IMR-90 (cell line): ENCODE results near the gene HAUS7. TPM values are rescaled to one million over a fixed set of nuclear protein-coding genes. Genes with fewer than 3 reads are reported as not detected.

Experiments
- ATAC-seq: fragments of 200-7000 bp; cut with Tn5 transposase; 2 replicates; pipeline ENCODE4 v1.9.1; 2020; ENCODE audit warnings: low read depth, mild to moderate bottlenecking, moderate library complexity
- BruUV-seq: library from RNA; stranded (reverse); fragments of 400-500 nt; replicated peaks from 2 replicates; lab custom pipeline; 2021; lab: Mats Ljungman, UMichigan
- CTCF ChIA-PET: fragments of 300-600 bp; formaldehyde crosslinking; extraction: SDS; loops from one replicate; lab custom pipeline; 2021; ENCODE audit warnings: antibody characterized with exemption; lab: Yijun Ruan, JAX
- POLR2A ChIA-PET: fragments of 300-600 bp; sonication (Branson Sonifier 250); formaldehyde crosslinking; loops from one replicate; lab custom pipeline; 2022; ENCODE audit warnings: antibody characterized with exemption; ENCODE audit not compliant: unreplicated experiment; lab: Charles Lee
- DNase-seq: peaks from one replicate; pipeline ENCODE4 v3.0.0; 2013
- H2AFZ ChIP-seq: replicated peaks from 2 replicates; pipeline ENCODE3; 2013; ENCODE audit warnings: low read length, mild to moderate bottlenecking; ENCODE audit not compliant: poor library complexity
- H2AK5ac ChIP-seq: 2 replicates; pipeline ENCODE4 v1.6.1; 2013; ENCODE audit warnings: low read depth, low read length, inconsistent platforms
- H2AK9ac ChIP-seq: replicated peaks from 2 replicates; pipeline ENCODE3; 2013; ENCODE audit warnings: mild to moderate bottlenecking, low read depth, low read length, moderate library complexity; ENCODE audit not compliant: poor library complexity
- H2BK120ac ChIP-seq: 2 replicates; pipeline ENCODE4 v1.6.1; 2013; ENCODE audit warnings: low read depth, low read length, inconsistent platforms
- H2BK15ac ChIP-seq: 3 replicates; pipeline ENCODE4 v1.6.1; 2013; ENCODE audit warnings: low read depth, low read length, inconsistent platforms
- H2BK20ac ChIP-seq: 2 replicates; pipeline ENCODE4 v1.6.1; 2013; ENCODE audit warnings: low read depth, mild to moderate bottlenecking, inconsistent platforms, low read length, moderate library complexity
- H2BK5ac ChIP-seq: 2 replicates; pipeline ENCODE4 v1.6.1; 2013; ENCODE audit warnings: mild to moderate bottlenecking, low read depth, low read length, inconsistent platforms; ENCODE audit not compliant: poor library complexity, severe bottlenecking
- H3K14ac ChIP-seq: replicated peaks from 2 replicates; pipeline ENCODE4 v1.6.1; 2013; ENCODE audit warnings: low read depth, low read length, inconsistent platforms
- H3K18ac ChIP-seq: 2 replicates; pipeline ENCODE4 v1.6.1; 2013; ENCODE audit warnings: low read depth, low read length, control low read depth
- H3K23ac ChIP-seq: 2 replicates; pipeline ENCODE4 v1.6.1; 2013; ENCODE audit warnings: low read depth, low read length, inconsistent platforms
- H3K27ac ChIP-seq: 2 replicates; pipeline ENCODE4 v1.5.1; 2013; ENCODE audit warnings: mild to moderate bottlenecking, control low read depth, low read length; ENCODE audit not compliant: insufficient read depth
- H3K27me3 ChIP-seq: 2 replicates; pipeline ENCODE4 v1.6.1; 2013; ENCODE audit warnings: low read length; ENCODE audit not compliant: control insufficient read depth, insufficient read depth
- H3K36me3 ChIP-seq: 2 replicates; pipeline ENCODE4 v1.6.1; 2013; ENCODE audit warnings: low read length, mixed read lengths; ENCODE audit not compliant: control insufficient read depth, insufficient read depth
- H3K4ac ChIP-seq: 2 replicates; pipeline ENCODE4 v1.6.1; 2013; ENCODE audit warnings: low read depth, low read length, inconsistent platforms
- H3K4me1 ChIP-seq: 2 replicates; pipeline ENCODE4 v1.6.1; 2013; ENCODE audit warnings: low read length, mixed read lengths; ENCODE audit not compliant: control insufficient read depth, insufficient read depth
- H3K4me2 ChIP-seq: 2 replicates; pipeline ENCODE4 v1.6.1; 2013; ENCODE audit warnings: low read depth, mild to moderate bottlenecking, control low read depth, low read length, moderate library complexity
- H3K4me3 ChIP-seq: 2 replicates; pipeline ENCODE4 v1.5.1; 2013; ENCODE audit warnings: low read depth, mild to moderate bottlenecking, control low read depth, low read length, moderate library complexity; ENCODE audit not compliant: insufficient read depth
- H3K56ac ChIP-seq: 2 replicates; pipeline ENCODE4 v1.6.1; 2013; ENCODE audit warnings: low read length, inconsistent platforms; ENCODE audit not compliant: insufficient read depth; ENCODE audit errors: extremely low read depth
- H3K79me1 ChIP-seq, 2 experiments: 2 replicates each; pipeline ENCODE4 v1.6.1; 2013; ENCODE audit warnings: low read length in 2 of 2, inconsistent platforms in 1 of 2, low read depth in 1 of 2
- H3K9ac ChIP-seq: 2 replicates; pipeline ENCODE4 v1.6.1; 2013; ENCODE audit warnings: low read depth, low read length, control low read depth
- H3K9me1 ChIP-seq: 2 replicates; pipeline ENCODE4 v1.6.1; 2013; ENCODE audit warnings: low read length, inconsistent platforms; ENCODE audit not compliant: insufficient read depth
- H3K9me3 ChIP-seq: 2 replicates; pipeline ENCODE4 v1.6.1; 2013; ENCODE audit warnings: low read length; ENCODE audit not compliant: control insufficient read depth, insufficient read depth
- H4K20me1 ChIP-seq: 2 replicates; pipeline ENCODE4 v1.6.1; 2013; ENCODE audit warnings: low read length, inconsistent platforms; ENCODE audit not compliant: insufficient read depth
- H4K5ac ChIP-seq: 2 replicates; pipeline ENCODE4 v1.6.1; 2013; ENCODE audit warnings: mild to moderate bottlenecking, low read depth, low read length, control low read depth
- H4K8ac ChIP-seq, 2 experiments: 2 replicates each; pipeline ENCODE4 v1.6.1; 2013; ENCODE audit warnings: low read depth in 2 of 2, low read length in 2 of 2, control low read depth in 1 of 2, inconsistent platforms in 1 of 2
- H4K91ac ChIP-seq: 2 replicates; pipeline ENCODE4 v1.6.1; 2013; ENCODE audit warnings: low read depth, low read length, inconsistent platforms; ENCODE audit not compliant: insufficient read depth
- CTCF ChIP-seq: conservative IDR thresholded peaks from 2 replicates; pipeline ENCODE4 v1.5.1; 2012; ENCODE audit warnings: mild to moderate bottlenecking, low read depth, low read length, improper control_type of control experiment
- ELK1 ChIP-seq: fragments of 150-350 bp; IDR thresholded peaks from 2 replicates; pipeline ENCODE4 v1.6.1; 2016; ENCODE audit warnings: low read depth, mild to moderate bottlenecking, low read length, moderate library complexity, borderline replicate concordance
- FOS ChIP-seq: fragments of 150-350 bp; IDR thresholded peaks from 2 replicates; pipeline ENCODE4 v1.6.1; 2016; ENCODE audit warnings: low read depth, low read length
- NFE2L2 ChIP-seq: fragments of 150-350 bp; IDR thresholded peaks from 2 replicates; pipeline ENCODE4 v1.6.1; 2016; ENCODE audit warnings: low read depth, mild to moderate bottlenecking, low read length
- RCOR1 ChIP-seq: IDR thresholded peaks from 2 replicates; pipeline ENCODE4 v1.6.1; 2012; ENCODE audit warnings: mild to moderate bottlenecking, low read length, improper control_type of control experiment; ENCODE audit not compliant: insufficient replicate concordance
- RFX5 ChIP-seq: IDR thresholded peaks from 2 replicates; pipeline ENCODE4 v1.8.0; 2012; ENCODE audit warnings: low read depth, mild to moderate bottlenecking, low read length, moderate library complexity
- SMC3 ChIP-seq: fragments of 150-350 bp; IDR thresholded peaks from 2 replicates; pipeline ENCODE4 v1.6.1; 2016; ENCODE audit warnings: low read depth, mild to moderate bottlenecking, antibody characterized with exemption, low read length, moderate library complexity
- USF2 ChIP-seq: fragments of 150-350 bp; IDR thresholded peaks from 2 replicates; pipeline ENCODE4 v1.6.1; 2017; ENCODE audit warnings: mild to moderate bottlenecking, antibody characterized with exemption, low read length, low read depth
- WGBS, 2 experiments: methylation state at CpG; one replicate each; pipeline versions ENCODE4 v1.1.5 to v1.1.7; 2013; ENCODE audit warnings: missing lambda C conversion rate in 2 of 2; ENCODE audit not compliant: insufficient read length in 1 of 2; ENCODE audit errors: extremely low coverage in 2 of 2; 5-methylcytosine and 5-hydroxymethylcytosine counted together
- dilution Hi-C: fragments of 300-500 bp; cut with HindIII; formaldehyde crosslinking; loops from one replicate; pipeline ENCODE4 v1.14.3; 2018; ENCODE audit warnings: low sequenced_read_pairs; ENCODE audit not compliant: unreplicated experiment
- in situ Hi-C: fragments of 300-500 bp; cut with MboI; formaldehyde crosslinking; loops from 3 replicates; pipeline ENCODE4 v1.14.3; 2019; ENCODE audit warnings: low sequenced_read_pairs, inconsistent platforms, mixed read lengths
- intact Hi-C: fragments of 100-400 bp; cut with micrococcal nuclease; formaldehyde crosslinking; loops from 2 replicates; pipeline ENCODE4 v1.10.0; 2022
- polyA plus RNA-seq, 3 experiments: library from polyadenylated mRNA; depleted of rRNA; stranded (reverse); fragments of >200 nt; gene quantifications; 2 replicates each; pipeline ENCODE4 v1.2.3, GENCODE V29; 2012; ENCODE audit warnings: low replicate concordance in 1 of 3
- total RNA-seq: library from RNA; depleted of rRNA; stranded (reverse); fragments of >200 nt; gene quantifications from 2 replicates; pipeline ENCODE4 v1.2.3, GENCODE V29; 2012

HAUS7 gene
- total and polyA plus RNA-seq, 2 of the 4 experiments (the other 2 are of a cell fraction), result 10.8 to 25.9 TPM

GRCh38 chrX:153457136-153457825, 13.1 kb downstream of the HAUS7 start:
- intact Hi-C loops, result no loop called here
- no peak overlapping the region for H2BK120ac ChIP-seq
- in situ Hi-C loops, result loop anchor here (25.0 kb wide), 1 partner anchor 420 kb away; no protein-coding TSS in a partner anchor
- no peak overlapping the region for H4K5ac ChIP-seq
- no peak overlapping the region for H3K4me3 ChIP-seq
- H3K27me3 ChIP-seq, result no peaks in the 10 kb centered on the region
- H4K8ac ChIP-seq, result no peak overlapping the region
- BruUV-seq, result no TSS peak
- WGBS, 2 experiments, result 94% methylated on average over 3 of the region's 18 CpGs; no CpG with 5 or more reads in 1 of the 2 experiments
- dilution Hi-C loops, result no loop called here
- ATAC-seq (no peak), DNase-seq (no peak)
- H3K9me3 ChIP-seq, result no peaks in the 10 kb centered on the region; the same call in 1 of the 2 replicates
- no peak overlapping the region for H2BK5ac ChIP-seq
- H3K36me3 ChIP-seq, result 0 out of 2 replicates have a peak, but pooled peaks cover 2% of the 10 kb centered on the region
- H2AK9ac ChIP-seq, result no peak overlapping the region
- TF ChIP-seq RCOR1, result no peak
- TF ChIP-seq CTCF, result no peak
- TF ChIP-seq FOS, result no peak
- TF ChIP-seq SMC3, result no peak
- TF ChIP-seq ELK1, result no peak
- no peak for TF ChIP-seq RFX5
- no peak for TF ChIP-seq NFE2L2
- no peak for TF ChIP-seq USF2
- no peak overlapping the region for H3K18ac ChIP-seq
- POLR2A ChIA-PET, result no interaction called here
- no peaks in the 10 kb centered on the region for H4K20me1 ChIP-seq
- H3K27ac ChIP-seq, result no peak overlapping the region
- H3K4me2 ChIP-seq, result no peak overlapping the region
- no peak overlapping the region for H2BK15ac ChIP-seq
- no peak overlapping the region for H2BK20ac ChIP-seq
- no peak overlapping the region for H3K4ac ChIP-seq
- no peak overlapping the region for H4K91ac ChIP-seq
- no peaks in the 10 kb centered on the region; the same call in 1 of the 2 replicates for H3K4me1 ChIP-seq
- H3K79me1 ChIP-seq, result no peaks in the 10 kb centered on the region
- H3K56ac ChIP-seq, result no peak overlapping the region
- CTCF ChIA-PET, result no interaction called here
- no peak overlapping the region for H3K14ac ChIP-seq
- H3K9me1 ChIP-seq, result no peaks in the 10 kb centered on the region; the same call in 1 of the 2 replicates
- no peak overlapping the region for H3K9ac ChIP-seq
- H2AK5ac ChIP-seq, result no peak overlapping the region
- H3K23ac ChIP-seq, result no peak overlapping the region
- H2AFZ ChIP-seq, result no peak overlapping the region
